A549 (cell line): ENCODE measurements around the gene ACOX1. TPM values are rescaled to one million over a fixed set of nuclear protein-coding genes. Genes with fewer than 3 reads are reported as not detected.

ENCODE experiments used
- ATAC-seq, 2 experiments: fragments of 200-7000 bp in 1 of 2; fragments of >200 bp in 1 of 2; cut with Nextera tagmentation in 1 of 2; cut with Tn5 transposase in 1 of 2; 3 replicates each; pipeline versions ENCODE4 v1.8.0 to v1.9.1; 2018 to 2020; ENCODE audit warnings: mild to moderate bottlenecking in 1 of 2, moderate library complexity in 1 of 2
- CTCF ChIA-PET: fragments of 300-600 bp; sonication (Branson Sonifier 250); formaldehyde crosslinking; extraction: SDS; loops from one replicate; lab custom pipeline; 2021; ENCODE audit warnings: antibody characterized with exemption, inconsistent platforms; lab: Yijun Ruan, JAX
- POLR2A ChIA-PET: fragments of 350-600 bp; formaldehyde crosslinking; extraction: SDS; loops from one replicate; lab custom pipeline; 2021; ENCODE audit warnings: antibody characterized with exemption, inconsistent platforms; lab: Yijun Ruan, JAX
- DNase-seq, 2 experiments: peaks; one replicate each; pipeline versions ENCODE4 v3.0.0 to v3.0.0-alpha.2; 2011 to 2016; ENCODE audit warnings: low read depth in 1 of 2, low spot score in 1 of 2
- FAIRE-seq: peaks from 2 replicates; lab custom pipeline; 2011; peaks lifted over from hg19 to GRCh38; lab: Jason Lieb, UNC
- H3K27ac ChIP-seq, 2 experiments: fragments of >200 bp; sonication (Bioruptor Twin); formaldehyde crosslinking; 3 replicates each; pipeline ENCODE4 v1.5.1; 2016 to 2017
- H3K4me1 ChIP-seq: fragments of >200 bp; sonication (Bioruptor Twin); formaldehyde crosslinking; 3 replicates; pipeline ENCODE4 v1.6.1; 2016
- H3K4me2 ChIP-seq: fragments of >200 bp; sonication (Bioruptor Twin); formaldehyde crosslinking; 3 replicates; pipeline ENCODE4 v1.6.1; 2016
- H3K4me3 ChIP-seq: fragments of >200 bp; sonication (Bioruptor Twin); formaldehyde crosslinking; 3 replicates; pipeline ENCODE4 v1.5.1; 2016
- H3K9me3 ChIP-seq: fragments of >200 bp; sonication (Bioruptor Twin); formaldehyde crosslinking; 3 replicates; pipeline ENCODE4 v1.6.1; 2016
- ATOH8 ChIP-seq: fragments of 250-450 bp; sonication (Bioruptor Pico); IDR thresholded peaks from 2 replicates; pipeline ENCODE4 v1.5.0; 2020; ENCODE audit warnings: low read depth, mild to moderate bottlenecking, moderate library complexity
- CBX2 ChIP-seq: fragments of 200-600 bp; sonication (generic); IDR thresholded peaks from 2 replicates; pipeline ENCODE4 v1.6.1; 2016; ENCODE audit warnings: low read depth, mild to moderate bottlenecking, borderline replicate concordance
- CBX8 ChIP-seq: fragments of 200-600 bp; sonication (generic); IDR thresholded peaks from 2 replicates; pipeline ENCODE4 v1.6.1; 2016
- CHD4 ChIP-seq: fragments of 200-600 bp; sonication (generic); IDR thresholded peaks from 2 replicates; pipeline ENCODE4 v1.6.1; 2016; ENCODE audit warnings: antibody characterized with exemption, mild to moderate bottlenecking, borderline replicate concordance
- E2F6 ChIP-seq: IDR thresholded peaks from 2 replicates; pipeline ENCODE4 v1.6.1; 2012; ENCODE audit warnings: low read depth, borderline replicate concordance
- EHF ChIP-seq: fragments of 250-450 bp; sonication (Bioruptor Pico); IDR thresholded peaks from 2 replicates; pipeline ENCODE4 v1.5.0; 2020; ENCODE audit warnings: mild to moderate bottlenecking
- EP300 ChIP-seq, 2 experiments: fragments of >200 bp; sonication (Bioruptor Twin); formaldehyde crosslinking; IDR thresholded peaks; 2 replicates in 1 of 2; 3 replicates in 1 of 2; pipeline ENCODE4 v1.6.1; 2016 to 2017
- FOSL2 ChIP-seq, 2 experiments: fragments of 450-650 bp in 1 of 2; fragments of >200 bp in 1 of 2; sonication (Bioruptor Twin) in 1 of 2; formaldehyde crosslinking; IDR thresholded peaks; 2 replicates each; pipeline versions ENCODE4 v1.5.0 to v1.6.1; 2016 to 2020; ENCODE audit warnings: mild to moderate bottlenecking in 1 of 2, moderate library complexity in 1 of 2
- HEYL ChIP-seq: fragments of 250-450 bp; sonication (Bioruptor Pico); IDR thresholded peaks from 2 replicates; pipeline ENCODE4 v1.8.0; 2021; ENCODE audit warnings: mild to moderate bottlenecking, moderate library complexity
- HOXA7 ChIP-seq: fragments of 250-450 bp; sonication (Bioruptor Pico); IDR thresholded peaks from 2 replicates; pipeline ENCODE4 v1.5.0; 2020; ENCODE audit warnings: mild to moderate bottlenecking, moderate library complexity
- HOXB5 ChIP-seq: fragments of 250-450 bp; sonication (Bioruptor Pico); IDR thresholded peaks from 2 replicates; pipeline ENCODE4 v1.5.0; 2020; ENCODE audit warnings: mild to moderate bottlenecking, moderate library complexity
- JUN ChIP-seq, 2 experiments: fragments of >200 bp; sonication (Bioruptor Twin); formaldehyde crosslinking; IDR thresholded peaks; 2 replicates in 1 of 2; 3 replicates in 1 of 2; pipeline ENCODE4 v1.6.1; 2016 to 2017
- JUNB ChIP-seq: fragments of >200 bp; sonication (Bioruptor Twin); formaldehyde crosslinking; IDR thresholded peaks from 2 replicates; pipeline ENCODE4 v1.6.1; 2016
- KDM1A ChIP-seq: fragments of 200-600 bp; sonication (generic); IDR thresholded peaks from 2 replicates; pipeline ENCODE4 v1.6.1; 2016; ENCODE audit warnings: low read depth, mild to moderate bottlenecking
- MAX ChIP-seq: IDR thresholded peaks from 2 replicates; pipeline ENCODE4 v1.6.1; 2012
- MAZ ChIP-seq: fragments of 150-350 bp; IDR thresholded peaks from 2 replicates; pipeline ENCODE4 v1.6.1; 2014; ENCODE audit warnings: antibody characterized with exemption, low read depth, low read length, borderline replicate concordance
- MYC ChIP-seq: IDR thresholded peaks from 2 replicates; pipeline ENCODE4 v1.6.1; 2012; ENCODE audit warnings: mild to moderate bottlenecking, inconsistent platforms, low read length, improper control_type of control experiment, borderline replicate concordance
- PHF8 ChIP-seq: fragments of 200-600 bp; sonication (generic); IDR thresholded peaks from 2 replicates; pipeline ENCODE4 v1.6.1; 2016; ENCODE audit warnings: low read depth, mild to moderate bottlenecking, antibody characterized with exemption, moderate library complexity, borderline replicate concordance
- POLR2A ChIP-seq: IDR thresholded peaks from 2 replicates; pipeline ENCODE4 v1.6.1; 2012; ENCODE audit warnings: mild to moderate bottlenecking, low read length
- POLR2AphosphoS2 ChIP-seq: conservative IDR thresholded peaks from 2 replicates; pipeline ENCODE4 v1.6.1; 2012; ENCODE audit warnings: low read length, improper control_type of control experiment, inconsistent platforms
- RAD21 ChIP-seq, 2 experiments: fragments of >200 bp in 1 of 2; sonication (Bioruptor Twin) in 1 of 2; formaldehyde crosslinking in 1 of 2; IDR thresholded peaks in 1 of 2; conservative IDR thresholded peaks in 1 of 2; 2 replicates in 1 of 2; 3 replicates in 1 of 2; pipeline ENCODE4 v1.6.1; 2012 to 2018; ENCODE audit warnings: inconsistent platforms in 1 of 2
- REST ChIP-seq: fragments of 200-600 bp; sonication (generic); IDR thresholded peaks from 2 replicates; pipeline ENCODE4 v1.6.1; 2016; ENCODE audit warnings: antibody characterized with exemption, mild to moderate bottlenecking, moderate library complexity
- RNF2 ChIP-seq: fragments of 200-600 bp; sonication (generic); IDR thresholded peaks from 2 replicates; pipeline ENCODE4 v1.6.1; 2016; ENCODE audit warnings: low read depth, mild to moderate bottlenecking, antibody characterized with exemption, moderate library complexity, borderline replicate concordance
- SREBF2 ChIP-seq: fragments of 450-650 bp; IDR thresholded peaks from 2 replicates; pipeline ENCODE4 v1.6.1; 2014; ENCODE audit warnings: mild to moderate bottlenecking, moderate library complexity
- TFCP2L1 ChIP-seq: fragments of 250-450 bp; sonication (Bioruptor Pico); IDR thresholded peaks from 2 replicates; pipeline ENCODE4 v1.5.0; 2021; ENCODE audit warnings: mild to moderate bottlenecking
- TP53 ChIP-seq: fragments of 250-450 bp; sonication (Bioruptor Pico); IDR thresholded peaks from 2 replicates; pipeline ENCODE4 v1.5.0; 2021; ENCODE audit warnings: mild to moderate bottlenecking, moderate library complexity
- ZC3H11A ChIP-seq: fragments of 450-650 bp; IDR thresholded peaks from 2 replicates; pipeline ENCODE4 v1.6.1; 2014; ENCODE audit warnings: antibody characterized with exemption, mild to moderate bottlenecking
- ZNF302 ChIP-seq: fragments of 250-450 bp; sonication (Bioruptor Pico); IDR thresholded peaks from 2 replicates; pipeline ENCODE4 v1.9.0; 2021; ENCODE audit warnings: inconsistent platforms, mild to moderate bottlenecking, moderate library complexity
- WGBS: methylation state at CpG from one replicate; pipeline ENCODE4 v1.1.6; 2017; ENCODE audit errors: missing lambda C conversion rate; 5-methylcytosine and 5-hydroxymethylcytosine counted together
- polyA plus RNA-seq, 4 experiments: library from polyadenylated mRNA; depleted of rRNA in 3 of 4; stranded (reverse); fragments of >200 nt; fragmentation: RNase III in 1 of 4; extraction: RNeasy Plus Mini Kit Qiagen cat#74134 plus additional on column Dnase treatment in 1 of 4; gene quantifications; 2 replicates in 3 of 4; 3 replicates in 1 of 4; pipeline ENCODE4 v1.2.3, GENCODE V29; 2011 to 2017

ACOX1 gene
- polyA plus RNA-seq, 2 of the 4 experiments (the other 2 are of a cell fraction), result 17.9 to 31.1 TPM

- peak in 1 of 2 experiments; percentile 14; a peak in 2 of 6 replicates for ATAC-seq
- H3K4me3 ChIP-seq, result no peak overlapping the region
- FAIRE-seq, result no peak
- no peaks in the 10 kb centered on the region for H3K9me3 ChIP-seq
- no peak overlapping the region for H3K27ac ChIP-seq
- DNase-seq, result no peak
- TF ChIP-seq JUNB (no peak), TFCP2L1 (no peak), REST (no peak), HOXB5 (CRISPR knock-in tag) (no peak), MAX (no peak), EHF (CRISPR knock-in tag) (no peak), RAD21 (conservative IDR thresholded peaks at IDR 0.05 in 1 of 2, IDR thresholded peaks at IDR 0.05 in 1 of 2) (no peak), PHF8 (no peak), POLR2AphosphoS2 (no peak), CBX2 (no peak), HOXA7 (no peak)
- TF ChIP-seq, all 56 proteins: peak for 0
- Histone ChIP-seq H3K4me1 (no peaks in the 10 kb centered on the region), H3K4me2 (no peak overlapping the region)
- CTCF ChIA-PET, result interaction anchor here (0.8 to 20.0 kb wide), 4 partner anchors 10 to 90 kb away, joined by 3 to 372 read pairs (median 38); partner anchors contain the start of genes CDK3 and MRPL38
- WGBS, result 83% methylated on average over 7 of the region's 8 CpGs
- POLR2A ChIA-PET, result no interaction called here
Observed at GRCh38 chr17:75915268-75915667, 63.7 kb downstream of the ACOX1 start.

GRCh38 chr17:75914643-75915267, 64.2 kb downstream of the ACOX1 start:
- peak; percentile 35 to 41; a peak in 5 of 6 replicates for ATAC-seq

GRCh38 chr17:75913537-75914210, 65.3 kb downstream of the ACOX1 start:
- CTCF ChIA-PET, result interaction anchor here (5.9 to 20.0 kb wide), 3 partner anchors 8 to 91 kb away, joined by 37 to 372 read pairs (median 58); partner anchors contain the start of genes CDK3 and MRPL38
- DNase-seq (no peak), FAIRE-seq (no peak), ATAC-seq (no peak; a peak in 1 of 6 replicates)
- POLR2A ChIA-PET, result no interaction called here
- H3K27ac ChIP-seq, result no peak overlapping the region
- H3K9me3 ChIP-seq, result no peaks in the 10 kb centered on the region
- 92% methylated on average over 27 of the region's 32 CpGs for WGBS
- no peak overlapping the region for H3K4me2 ChIP-seq
- H3K4me3 ChIP-seq, result no peak overlapping the region
- H3K4me1 ChIP-seq, result no peaks in the 10 kb centered on the region
- no peak for TF ChIP-seq FOSL2 (IDR thresholded peaks at IDR 0.05)
- no peak for TF ChIP-seq FOSL2 (CRISPR knock-in tag; IDR thresholded peaks at IDR 0.05)
- TF ChIP-seq ATOH8, result no peak
- no peak for TF ChIP-seq POLR2AphosphoS2
- no peak for TF ChIP-seq EP300 (IDR thresholded peaks at IDR 0.05)
- no peak for TF ChIP-seq ZNF302
- TF ChIP-seq RNF2, result no peak
- no peak for TF ChIP-seq JUN (IDR thresholded peaks at IDR 0.05)
- TF ChIP-seq CBX8, result no peak
- TF ChIP-seq MAX, result no peak
- no peak for TF ChIP-seq MAZ
- no peak for TF ChIP-seq MYC
- TF ChIP-seq SREBF2, result no peak
- no peak for TF ChIP-seq POLR2A

More at GRCh38 chr17:75914643-75915267, 64.2 kb downstream of the ACOX1 start:
- Histone ChIP-seq H3K4me1 (no peaks in the 10 kb centered on the region), H3K4me3 (no peak overlapping the region), H3K4me2 (no peak overlapping the region), H3K9me3 (no peaks in the 10 kb centered on the region), H3K27ac (no peak overlapping the region)
- CTCF ChIA-PET, result interaction anchor here (0.8 to 20.0 kb wide), 5 partner anchors 9 to 90 kb away, joined by 3 to 372 read pairs (median 37); partner anchors contain the start of genes CDK3 and MRPL38
- DNase-seq (no peak), FAIRE-seq (no peak)
- TF ChIP-seq ZC3H11A (no peak), HEYL (CRISPR knock-in tag) (no peak), E2F6 (no peak), ZNF302 (no peak), CHD4 (no peak), KDM1A (no peak), POLR2AphosphoS2 (no peak), JUNB (no peak), EP300 (IDR thresholded peaks at IDR 0.05) (no peak), TP53 (CRISPR knock-in tag) (no peak), HOXA7 (no peak)
- POLR2A ChIA-PET, result interaction anchor here (0.6 kb wide), 1 partner anchor 60 kb away, joined by 12 read pairs; the partner anchor contains the start of gene WBP2
- WGBS, result 90% methylated on average over 34 of the region's 34 CpGs
